HG03521 (cell line): ENCODE measurements around the gene AIFM3.
A peak's percentile ranks its signal among the peaks of the same experiment; 100 is the strongest.
"Not testable (repeated sequence)": the region's sequence is repeated elsewhere in the genome, so short reads cannot be mapped to it uniquely, and the experiment has no call there.

Experiments used
- ATAC-seq: cut with Tn5 transposase; IDR thresholded peaks from one replicate; pipeline ENCODE4 v1.9.1; 2021; ENCODE audit warnings: mild to moderate bottlenecking, moderate library complexity; ENCODE audit not compliant: unreplicated experiment

The AIFM3 gene

DNA sequence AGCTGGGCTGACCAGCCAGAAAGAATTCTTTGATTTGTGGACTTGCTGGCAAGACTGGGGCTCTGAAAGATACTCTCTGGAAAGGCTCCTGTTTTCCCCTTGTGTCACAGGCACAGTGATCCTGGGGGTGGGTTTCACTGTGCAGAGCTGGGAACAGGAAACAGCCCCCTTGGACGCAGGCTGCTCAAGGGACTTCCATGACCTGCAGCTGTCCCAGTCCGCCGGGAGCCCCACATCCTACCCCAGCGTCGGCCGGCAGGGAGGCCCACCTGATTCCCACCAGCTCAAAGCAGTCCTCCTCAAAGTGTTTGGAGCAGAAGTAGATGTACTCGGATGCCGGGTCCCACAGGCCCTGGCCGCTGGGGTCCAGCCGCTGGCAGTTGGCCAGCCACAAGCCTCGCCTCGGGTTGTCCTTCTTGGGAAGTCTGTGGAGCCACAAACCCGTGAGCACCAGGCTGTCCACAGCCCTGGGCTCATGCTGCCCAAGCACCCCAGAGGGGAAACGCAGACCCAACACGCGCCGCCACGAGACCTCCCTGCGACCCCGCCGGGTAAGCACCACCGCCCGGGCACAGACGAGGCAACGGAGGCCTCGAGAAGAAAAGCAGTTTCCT lies 34.0 kb downstream of the AIFM3 start:
- peak; percentile 1 for ATAC-seq

DNA sequence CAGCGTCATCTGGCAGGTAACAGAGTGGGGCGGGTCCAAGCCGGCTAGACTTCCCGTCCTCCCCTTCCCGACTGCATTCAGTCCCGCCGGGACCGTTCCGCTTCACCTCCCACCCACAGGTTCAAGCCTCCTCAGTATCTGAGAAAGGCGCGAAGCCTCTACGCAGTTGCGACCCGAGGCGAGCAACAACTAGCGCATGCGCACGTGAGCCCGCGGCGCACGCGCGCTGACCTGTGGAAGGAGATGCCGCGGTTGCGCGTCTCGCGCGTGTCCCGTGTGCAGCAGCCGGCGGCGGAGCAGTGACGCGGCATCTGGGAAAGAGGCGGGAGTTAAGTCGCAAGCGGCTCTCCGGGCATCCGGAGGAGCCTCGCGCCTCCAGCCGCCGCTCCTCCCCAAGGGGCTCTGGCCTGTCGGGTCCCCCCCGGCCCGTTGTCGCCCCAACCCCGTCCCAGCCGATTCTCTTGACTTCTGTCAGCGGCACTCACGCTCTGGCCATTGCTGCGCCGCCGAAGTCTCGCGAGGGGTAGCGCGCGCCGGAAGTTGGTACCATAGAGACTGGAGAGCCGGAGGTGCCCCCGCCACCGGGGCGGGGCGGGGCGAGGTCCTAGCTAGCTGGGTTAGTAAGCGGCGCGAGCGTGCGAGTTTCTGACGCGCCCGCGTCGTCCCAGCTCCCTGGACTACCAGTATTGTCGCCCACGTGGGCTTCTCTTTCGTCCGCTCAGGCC lies 34.7 kb downstream of the AIFM3 start, which contains the start of gene THAP7:
TSS of gene THAP7 (minus strand) at position 518 of the 725 bp plus-strand sequence. CDS start at position 311, 207 bp downstream.
- ATAC-seq = peak; percentile 82

- no peak for ATAC-seq
These were observed 36.7 kb downstream of the AIFM3 start for GRCh38 chr22:21003782-21004181.

- not testable (repeated sequence) for ATAC-seq
These were observed 42.2 kb downstream of the AIFM3 start for GRCh38 chr22:21009208-21009607.

GRCh38 chr22:21009638-21010425 lies 42.8 kb downstream of the AIFM3 start:
- no peak for ATAC-seq

DNA sequence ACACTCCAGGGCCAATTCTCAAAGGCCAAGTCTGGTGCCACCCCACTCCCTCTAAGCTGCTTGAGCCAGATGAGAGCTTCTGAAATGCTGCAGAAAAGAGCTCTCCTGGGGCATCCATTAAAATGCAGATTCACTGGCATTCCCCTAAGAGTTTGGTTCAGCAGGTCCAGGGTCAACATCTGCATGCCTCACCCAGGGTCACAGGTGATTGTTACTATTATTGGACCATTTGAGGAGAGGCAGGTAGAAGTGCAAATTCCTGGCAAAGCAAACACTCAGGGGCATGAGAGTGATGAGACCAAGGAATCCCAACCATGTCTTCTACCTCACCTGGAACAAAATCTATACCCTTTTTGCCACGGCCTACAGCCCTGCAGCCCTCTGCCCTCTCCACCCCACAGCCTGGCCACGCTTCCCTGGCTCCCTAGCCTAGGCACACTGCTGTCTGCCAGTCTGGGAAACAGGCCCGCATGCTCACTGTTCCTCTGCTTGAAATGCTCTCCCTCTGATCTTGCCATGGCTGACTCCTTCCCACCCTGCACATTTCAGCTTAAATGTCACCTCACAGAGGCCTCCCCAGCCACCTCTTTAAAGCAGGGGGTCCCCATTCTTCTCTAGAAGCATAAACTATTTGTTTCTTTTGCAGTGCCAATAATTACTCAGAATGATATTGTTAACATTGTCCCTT lies 43.5 kb downstream of the AIFM3 start:
- no peak for ATAC-seq

DNA sequence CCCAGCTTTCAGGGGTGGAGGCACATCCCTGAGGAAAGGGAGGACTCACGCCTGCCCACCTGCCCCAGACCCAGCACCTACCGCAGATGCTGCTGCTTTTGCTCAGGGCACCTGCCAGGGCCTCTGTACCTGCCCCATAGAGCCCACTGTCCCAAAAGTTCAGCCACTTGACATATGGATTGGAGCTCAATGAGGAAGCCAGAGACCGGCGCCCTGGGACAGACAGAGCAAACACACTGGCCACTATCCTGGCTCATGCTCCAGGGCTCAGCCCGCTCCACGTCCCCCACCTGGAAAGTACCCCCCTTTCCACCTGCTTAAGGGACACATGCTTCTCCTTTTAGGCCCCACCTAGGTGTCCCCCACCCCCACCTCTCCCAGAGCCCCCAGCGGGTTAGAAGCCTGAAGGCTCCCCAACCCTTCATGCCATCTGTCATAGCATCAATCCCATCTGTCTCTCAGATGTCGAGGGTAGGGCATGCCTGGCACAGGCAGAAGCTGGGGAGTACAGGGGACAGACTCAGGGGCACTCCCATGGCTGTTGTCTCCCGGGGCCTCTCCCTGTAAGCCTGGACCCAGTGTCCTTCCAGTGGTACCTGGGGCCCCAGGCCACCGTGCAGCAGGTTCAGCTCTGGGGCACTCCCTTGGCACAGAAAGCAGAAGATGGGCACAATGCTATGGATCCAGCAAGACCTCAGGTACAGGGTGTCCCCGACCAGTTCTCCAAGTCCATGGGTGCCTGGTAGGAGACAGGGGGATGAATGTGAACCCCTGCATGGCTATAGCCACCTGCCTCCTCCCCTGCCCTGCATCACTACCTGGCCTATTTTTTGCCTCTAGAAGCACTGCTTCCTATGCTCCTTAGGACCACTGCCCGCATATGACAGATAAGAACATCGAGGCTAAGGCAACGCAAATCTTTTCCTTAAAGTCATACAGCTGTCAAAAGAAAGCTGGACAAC lies 45.7 kb downstream of the AIFM3 start:
- ATAC-seq = no peak

GRCh38 chr22:21013657-21014201 lies 46.7 kb downstream of the AIFM3 start:
- ATAC-seq = no peak

DNA sequence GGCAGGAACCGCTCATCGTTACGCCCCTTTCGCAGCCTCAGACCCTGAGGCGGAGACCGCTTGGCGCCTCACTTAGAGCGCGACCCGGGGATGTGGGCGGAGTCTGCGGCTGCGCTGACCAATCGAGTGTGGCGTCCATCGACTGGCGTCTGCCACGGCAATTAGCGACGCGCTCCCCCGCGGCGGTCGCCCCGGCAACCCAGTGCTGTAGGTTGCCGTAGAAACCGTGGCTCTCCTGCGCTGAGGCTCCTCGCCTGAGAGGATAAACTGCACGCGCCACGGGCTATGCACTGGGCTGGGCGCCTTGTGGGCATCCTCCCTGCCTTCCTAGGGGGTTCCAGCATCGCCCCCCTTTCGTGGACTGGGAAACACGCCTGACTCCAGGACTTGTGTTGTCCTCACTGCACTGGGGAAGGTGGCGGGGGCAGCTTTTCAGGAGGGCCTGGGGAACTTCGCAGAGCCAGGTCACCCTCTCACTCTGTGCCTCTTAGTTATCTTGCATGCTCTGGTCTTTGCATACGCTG lies 47.2 kb downstream of the AIFM3 start:
- peak; percentile 91 for ATAC-seq

- ATAC-seq = no peak
These were observed 47.8 kb downstream of the AIFM3 start, which contains the start of gene P2RX6 for GRCh38 chr22:21014726-21015465. Gene P2RX6, plus strand, starts transcription at chr22:21015165. Its CDS starts 10 bp downstream, at chr22:21015175.

DNA sequence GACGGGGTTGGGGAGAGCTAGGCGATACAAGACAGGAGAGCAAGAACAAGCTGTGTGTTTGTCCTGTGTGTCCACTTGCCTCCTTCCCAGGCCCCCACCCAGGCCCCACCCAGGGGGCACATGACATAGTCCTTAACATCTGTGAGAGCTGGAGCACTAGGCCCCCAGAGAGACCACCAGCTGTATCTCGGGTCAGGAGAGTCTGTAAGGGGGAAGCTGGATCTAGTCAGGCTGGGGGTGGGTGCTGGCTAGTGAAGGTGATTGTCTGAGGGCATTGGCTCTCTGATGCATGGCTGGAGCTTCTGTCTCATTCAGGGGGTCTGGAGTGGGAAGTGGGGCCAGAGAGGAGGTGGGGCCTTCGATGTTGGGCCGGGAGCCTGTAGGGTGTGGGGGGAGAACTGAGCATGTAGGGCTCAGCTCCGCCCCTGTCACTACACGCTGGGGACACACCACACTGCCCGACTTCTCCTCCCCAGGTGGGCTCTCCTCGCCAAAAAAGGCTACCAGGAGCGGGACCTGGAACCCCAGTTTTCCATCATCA lies 48.5 kb downstream of the AIFM3 start:
- ATAC-seq = no peak

DNA sequence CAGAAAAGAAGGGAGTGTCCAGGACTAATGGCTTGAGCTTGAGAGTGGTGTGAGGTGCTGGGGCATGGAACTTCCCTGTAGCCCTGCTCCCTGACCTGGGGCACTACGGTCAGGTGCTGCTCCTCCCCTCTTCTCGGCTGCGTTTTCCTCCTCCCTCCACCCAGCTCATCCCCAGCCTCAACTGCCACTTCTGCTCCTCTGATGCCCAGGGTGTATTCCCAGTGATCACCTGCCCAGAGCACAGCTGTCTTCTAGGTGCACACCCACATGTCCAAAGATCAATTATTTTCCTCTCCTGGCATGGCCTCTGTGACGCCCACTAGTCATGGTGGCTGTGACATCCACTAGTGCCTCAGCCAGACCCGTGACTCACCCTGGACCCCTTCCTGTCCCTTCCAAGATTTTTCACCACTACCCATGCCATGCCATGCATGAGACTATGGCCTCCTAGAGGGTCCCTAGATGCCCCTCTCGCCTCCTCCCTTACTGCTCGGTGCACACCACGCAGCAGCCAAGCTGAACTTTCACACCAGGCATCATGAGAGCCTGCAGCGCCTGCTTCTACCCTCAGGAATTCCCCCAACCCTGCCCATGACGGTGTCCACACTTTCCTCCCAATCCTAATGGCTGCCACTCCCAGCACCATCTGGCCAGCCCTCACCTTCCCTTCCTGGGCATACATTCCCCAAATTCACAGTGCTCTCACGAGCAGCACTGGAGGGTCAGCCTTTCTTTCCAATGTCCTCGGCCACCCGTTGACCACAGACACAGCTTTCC lies 49.8 kb downstream of the AIFM3 start:
- ATAC-seq = no peak

GRCh38 chr22:21018314-21018713 lies 51.3 kb downstream of the AIFM3 start:
- no peak for ATAC-seq

DNA sequence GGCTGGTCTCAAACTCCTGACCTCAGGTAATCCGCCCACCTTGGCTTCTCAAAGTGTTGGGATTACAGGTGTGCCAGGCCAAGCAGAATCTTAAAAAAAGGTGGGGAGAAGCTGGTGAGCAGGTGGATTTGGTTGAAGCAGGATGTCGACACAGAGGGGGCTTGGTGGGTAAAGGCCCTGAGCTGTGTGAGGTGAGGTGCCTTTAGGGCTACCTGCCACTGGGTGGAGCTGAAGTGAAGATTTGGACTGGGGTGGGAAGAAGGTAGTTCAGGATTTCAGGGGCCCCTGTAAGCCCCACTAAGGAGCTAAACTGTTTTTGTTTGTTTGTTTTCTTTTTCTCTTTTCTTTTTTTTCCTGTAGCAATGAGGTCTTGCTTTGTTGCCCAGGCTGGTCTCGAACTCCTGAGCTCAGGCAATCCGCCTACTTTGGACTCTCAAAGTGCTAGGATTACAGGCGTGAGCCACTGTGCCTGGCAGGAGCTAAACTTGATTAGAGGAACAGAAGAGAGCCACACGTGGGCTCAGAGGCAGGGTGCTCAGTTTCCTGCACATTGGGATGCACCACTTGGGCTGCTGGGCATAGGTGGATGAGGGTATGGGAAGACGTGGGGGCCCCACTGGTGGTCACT lies 53.9 kb downstream of the AIFM3 start:
- no peak for ATAC-seq

DNA sequence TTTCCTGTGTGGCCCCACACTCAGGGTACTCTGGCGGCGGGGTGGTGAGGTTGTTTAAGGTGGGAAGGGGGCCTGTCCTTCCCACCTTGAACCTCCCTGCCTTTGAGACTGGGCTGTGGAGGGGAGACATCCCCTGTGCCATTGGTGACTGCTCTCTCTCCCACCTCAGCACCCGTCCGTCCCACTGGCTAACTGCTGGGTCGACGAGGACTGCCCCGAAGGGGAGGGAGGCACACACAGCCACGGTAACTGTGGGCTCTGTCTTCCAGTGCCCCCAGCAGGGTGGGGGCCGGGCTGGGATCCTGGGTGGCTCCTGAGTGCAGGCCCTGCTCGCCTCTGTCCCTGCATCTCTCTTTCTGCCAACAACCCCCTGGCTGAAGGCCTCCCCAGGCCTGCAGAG lies 55.5 kb downstream of the AIFM3 start:
- ATAC-seq = no peak

DNA sequence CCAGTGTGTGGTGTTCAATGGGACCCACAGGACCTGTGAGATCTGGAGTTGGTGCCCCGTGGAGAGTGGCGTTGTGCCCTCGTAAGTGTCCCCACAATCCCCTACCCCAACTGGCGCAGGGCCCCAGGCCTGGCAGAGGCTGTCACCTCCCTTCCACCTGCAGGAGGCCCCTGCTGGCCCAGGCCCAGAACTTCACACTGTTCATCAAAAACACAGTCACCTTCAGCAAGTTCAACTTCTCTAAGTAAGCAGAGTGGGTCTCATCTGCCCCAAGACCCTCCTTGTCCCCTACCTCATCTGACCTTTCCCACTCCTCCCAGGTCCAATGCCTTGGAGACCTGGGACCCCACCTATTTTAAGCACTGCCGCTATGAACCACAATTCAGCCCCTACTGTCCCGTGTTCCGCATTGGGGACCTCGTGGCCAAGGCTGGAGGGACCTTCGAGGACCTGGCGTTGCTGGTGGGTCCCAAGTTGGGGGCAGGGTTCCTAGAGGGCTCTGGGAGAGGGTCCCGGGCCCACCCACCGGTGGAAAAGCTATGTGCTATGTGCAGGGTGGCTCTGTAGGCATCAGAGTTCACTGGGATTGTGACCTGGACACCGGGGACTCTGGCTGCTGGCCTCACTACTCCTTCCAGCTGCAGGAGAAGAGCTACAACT lies 56.0 kb downstream of the AIFM3 start:
- ATAC-seq = no peak

- ATAC-seq = no peak
These were observed 58.2 kb downstream of the AIFM3 start for GRCh38 chr22:21025266-21025665.
